OCI-LY7 (cell line): ENCODE results near the gene SDC4. TPM values are rescaled to one million over a fixed set of nuclear protein-coding genes. Genes with fewer than 3 reads are reported as not detected.

Experiments
- BruUV-seq: library from RNA; stranded (reverse); fragments of 400-500 nt; replicated peaks from 2 replicates; lab custom pipeline; 2021; lab: Mats Ljungman, UMichigan
- CTCF ChIA-PET: fragments of 300-600 bp; sonication (Branson Sonifier 250); formaldehyde crosslinking; loops from one replicate; lab custom pipeline; 2022; ENCODE audit warnings: antibody characterized with exemption; ENCODE audit not compliant: unreplicated experiment; lab: Charles Lee
- POLR2A ChIA-PET: fragments of 300-600 bp; sonication (Branson Sonifier 250); formaldehyde crosslinking; loops from one replicate; lab custom pipeline; 2022; ENCODE audit warnings: antibody characterized with exemption; lab: Charles Lee
- DNase-seq: peaks from one replicate; pipeline ENCODE4 v3.0.0-alpha.2; 2015; ENCODE audit warnings: low spot score
- H2AFZ ChIP-seq: fragments of 200-600 bp; sonication (generic), shearing (Covaris generic); 2 replicates; pipeline ENCODE4 v1.6.1; 2014; ENCODE audit warnings: mild to moderate bottlenecking, antibody characterized with exemption, low read length, moderate library complexity
- H3K27ac ChIP-seq: fragments of 200-600 bp; sonication (generic); 2 replicates; pipeline ENCODE4 v1.5.1; 2014; ENCODE audit warnings: mixed run types, low read depth, mild to moderate bottlenecking, moderate library complexity, low read length, inconsistent platforms; ENCODE audit not compliant: poor library complexity, severe bottlenecking
- H3K36me3 ChIP-seq: fragments of 200-600 bp; sonication (generic); 2 replicates; pipeline ENCODE4 v1.6.1; 2014; ENCODE audit warnings: mild to moderate bottlenecking, antibody characterized with exemption, low read length, moderate library complexity, mixed read lengths; ENCODE audit not compliant: insufficient read depth
- H3K4me1 ChIP-seq: fragments of 200-600 bp; sonication (generic); 2 replicates; pipeline ENCODE4 v1.5.1; 2014; ENCODE audit warnings: mild to moderate bottlenecking, low read length; ENCODE audit not compliant: insufficient read depth, poor library complexity, severe bottlenecking
- H3K4me2 ChIP-seq: fragments of 200-600 bp; sonication (generic); 2 replicates; pipeline ENCODE4 v1.6.1; 2014; ENCODE audit warnings: mild to moderate bottlenecking, low read length
- H3K4me3 ChIP-seq: fragments of 200-600 bp; sonication (generic); 2 replicates; pipeline ENCODE4 v1.5.1; 2014; ENCODE audit warnings: mild to moderate bottlenecking, low read depth, low read length; ENCODE audit not compliant: poor library complexity, severe bottlenecking
- H3K79me2 ChIP-seq: fragments of 200-600 bp; sonication (generic); 2 replicates; pipeline ENCODE4 v1.6.1; 2016; ENCODE audit warnings: low read depth, mild to moderate bottlenecking, low read length, moderate library complexity, mixed read lengths; ENCODE audit not compliant: insufficient read depth
- H3K9me2 ChIP-seq: fragments of 200-600 bp; sonication (generic); 2 replicates; pipeline ENCODE4 v1.6.1; 2016; ENCODE audit warnings: mild to moderate bottlenecking, low read length, mixed read lengths; ENCODE audit not compliant: insufficient read depth
- H3K9me3 ChIP-seq: fragments of 200-600 bp; sonication (generic); 2 replicates; pipeline ENCODE4 v1.6.1; 2014; ENCODE audit warnings: mild to moderate bottlenecking, mixed run types, low read length, mixed read lengths
- H4K20me1 ChIP-seq: fragments of 200-600 bp; sonication (generic); 2 replicates; pipeline ENCODE4 v1.6.1; 2014; ENCODE audit warnings: mild to moderate bottlenecking, antibody characterized with exemption, low read length, moderate library complexity, mixed read lengths; ENCODE audit not compliant: insufficient read depth
- EZH2phosphoT487 ChIP-seq: fragments of 200-600 bp; sonication (generic); IDR thresholded peaks from 2 replicates; pipeline ENCODE4 v1.6.1; 2018; ENCODE audit warnings: low read depth, borderline replicate concordance, mild to moderate bottlenecking, mixed run types, antibody characterized with exemption, low read length, moderate library complexity, mixed read lengths
- intact Hi-C: fragments of 100-400 bp; cut with micrococcal nuclease; formaldehyde crosslinking; loops from one replicate; pipeline ENCODE4 v1.10.0; 2022; ENCODE audit not compliant: unreplicated experiment
- total RNA-seq, 2 experiments: library from RNA; depleted of rRNA in 1 of 2; stranded (reverse); fragments of >200 nt in 1 of 2; shearing (Covaris generic) in 1 of 2; gene quantifications; 2 replicates each; pipeline ENCODE4 v1.2.3, GENCODE V29; 2014 to 2022
- TF ChIP-seq, protein P1 (sequence below): fragments of 200-600 bp; sonication (generic); conservative IDR thresholded peaks from 2 replicates; pipeline ENCODE4 v1.5.1; 2014; ENCODE audit warnings: mild to moderate bottlenecking, antibody characterized with exemption, low read length, moderate library complexity, mixed read lengths

SDC4 gene
- total RNA-seq, 2 experiments from 2014 or later, result not detected

DNA sequence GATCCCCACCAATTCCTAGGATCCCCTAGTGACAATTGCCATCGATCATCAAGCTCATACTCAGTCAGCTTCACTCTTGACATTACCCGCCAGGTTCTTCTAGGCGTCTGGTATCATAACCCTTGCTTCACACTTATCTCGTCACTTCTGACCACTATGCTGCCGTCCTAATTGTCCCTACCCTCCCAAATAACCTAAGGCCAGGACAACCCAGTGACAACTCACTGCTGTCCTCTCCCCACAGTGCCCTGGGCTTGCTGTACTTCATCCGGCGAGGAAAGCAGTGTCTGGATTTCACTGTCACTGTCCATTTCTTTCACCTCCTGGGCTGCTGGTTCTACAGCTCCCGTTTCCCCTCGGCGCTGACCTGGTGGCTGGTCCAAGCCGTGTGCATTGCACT lies 18.4 kb upstream of the SDC4 start:
- no peak for DNase-seq
- intact Hi-C loops, result loop anchor here (5.0 kb wide), 1 partner anchor 606 kb away; the partner anchor contains the start of gene ZNF335
- Histone ChIP-seq H3K27ac (no peak overlapping the region), H4K20me1 (peaks cover 9% of the 10 kb centered on the region; the same call in 1 of the 2 replicates), H3K4me2 (peak overlapping the region; percentile 87), H3K4me1 (peaks cover 71% of the 10 kb centered on the region), H3K79me2 (peaks cover 8% of the 10 kb centered on the region; the same call in 1 of the 2 replicates), H3K4me3 (no peak overlapping the region), H2AFZ (no peak overlapping the region), H3K9me2 (no peaks in the 10 kb centered on the region), H3K9me3 (no peaks in the 10 kb centered on the region), H3K36me3 (peaks cover 35% of the 10 kb centered on the region)
- no peak for TF ChIP-seq EZH2phosphoT487
- TF ChIP-seq, protein P1, sequence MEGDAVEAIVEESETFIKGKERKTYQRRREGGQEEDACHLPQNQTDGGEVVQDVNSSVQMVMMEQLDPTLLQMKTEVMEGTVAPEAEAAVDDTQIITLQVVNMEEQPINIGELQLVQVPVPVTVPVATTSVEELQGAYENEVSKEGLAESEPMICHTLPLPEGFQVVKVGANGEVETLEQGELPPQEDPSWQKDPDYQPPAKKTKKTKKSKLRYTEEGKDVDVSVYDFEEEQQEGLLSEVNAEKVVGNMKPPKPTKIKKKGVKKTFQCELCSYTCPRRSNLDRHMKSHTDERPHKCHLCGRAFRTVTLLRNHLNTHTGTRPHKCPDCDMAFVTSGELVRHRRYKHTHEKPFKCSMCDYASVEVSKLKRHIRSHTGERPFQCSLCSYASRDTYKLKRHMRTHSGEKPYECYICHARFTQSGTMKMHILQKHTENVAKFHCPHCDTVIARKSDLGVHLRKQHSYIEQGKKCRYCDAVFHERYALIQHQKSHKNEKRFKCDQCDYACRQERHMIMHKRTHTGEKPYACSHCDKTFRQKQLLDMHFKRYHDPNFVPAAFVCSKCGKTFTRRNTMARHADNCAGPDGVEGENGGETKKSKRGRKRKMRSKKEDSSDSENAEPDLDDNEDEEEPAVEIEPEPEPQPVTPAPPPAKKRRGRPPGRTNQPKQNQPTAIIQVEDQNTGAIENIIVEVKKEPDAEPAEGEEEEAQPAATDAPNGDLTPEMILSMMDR, result no peak
- POLR2A ChIA-PET, result interaction anchor here (0.6 to 0.8 kb wide), 2 partner anchors 31 to 49 kb away, joined by 3 to 4 read pairs; no protein-coding TSS in a partner anchor
- no TSS peak for BruUV-seq
- CTCF ChIA-PET, result no interaction called here

DNA sequence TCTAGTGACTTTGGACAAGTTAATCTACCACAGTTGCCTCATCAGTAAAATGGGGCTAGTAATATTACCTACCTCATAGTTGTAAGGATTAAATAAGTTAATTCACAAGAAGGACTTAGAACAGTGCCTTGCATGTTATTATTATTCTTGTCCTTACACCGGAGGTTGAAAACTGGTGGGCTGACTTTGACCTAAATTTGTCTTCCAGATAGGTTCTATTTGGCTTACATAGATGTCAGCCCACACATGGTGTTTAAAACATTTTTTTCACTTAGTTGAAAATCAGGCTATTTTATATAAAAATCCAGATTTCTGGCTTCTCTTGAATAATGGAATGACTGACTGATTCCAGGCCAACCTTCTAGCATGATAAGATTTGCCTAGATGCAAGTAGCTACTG lies 18.0 kb upstream of the SDC4 start:
- Histone ChIP-seq H4K20me1 (peaks cover 9% of the 10 kb centered on the region; the same call in 1 of the 2 replicates), H3K4me1 (peaks cover 71% of the 10 kb centered on the region), H3K27ac (no peak overlapping the region), H3K36me3 (peaks cover 35% of the 10 kb centered on the region), H2AFZ (no peak overlapping the region), H3K9me3 (no peaks in the 10 kb centered on the region), H3K79me2 (peaks cover 8% of the 10 kb centered on the region; the same call in 1 of the 2 replicates), H3K9me2 (no peaks in the 10 kb centered on the region), H3K4me3 (no peak overlapping the region), H3K4me2 (no peak overlapping the region)
- intact Hi-C loops, result loop anchor here (5.0 kb wide), 1 partner anchor 606 kb away; the partner anchor contains the start of gene ZNF335
- DNase-seq, result no peak
- ChIA-PET POLR2A (interaction anchor here (0.6 to 0.8 kb wide), 2 partner anchors 31 to 49 kb away, joined by 3 to 4 read pairs; no protein-coding TSS in a partner anchor), CTCF (no interaction called here)
- BruUV-seq, result no TSS peak
- no peak for TF ChIP-seq EZH2phosphoT487
- TF ChIP-seq, protein P1, result no peak

DNA sequence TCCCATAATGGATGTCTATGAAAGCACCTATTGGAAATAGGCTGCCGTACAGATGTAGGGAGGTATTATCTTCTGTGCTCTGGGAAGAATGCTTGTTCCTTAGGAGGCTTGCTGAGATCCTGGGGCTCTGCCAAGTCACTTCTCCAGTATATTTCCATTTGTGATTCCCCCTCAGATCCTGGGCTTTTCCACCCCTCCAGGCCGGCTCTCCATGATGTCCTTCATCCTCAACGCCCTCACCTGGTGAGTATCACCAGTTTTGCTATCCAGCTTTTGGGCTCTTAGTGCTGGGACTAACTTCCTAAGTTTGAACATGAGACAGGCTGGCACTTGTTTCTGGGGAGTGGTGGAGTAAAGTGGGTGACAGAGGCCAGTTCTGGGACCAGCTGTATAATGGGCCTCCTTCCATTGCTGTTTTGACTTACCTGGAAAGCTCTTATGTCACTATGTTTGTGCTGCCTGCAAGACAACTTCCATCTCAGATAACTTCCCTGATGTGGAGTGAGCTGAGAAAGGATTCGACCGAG lies 17.3 kb upstream of the SDC4 start:
- Histone ChIP-seq H3K36me3 (peaks cover 35% of the 10 kb centered on the region), H3K27ac (no peak overlapping the region), H2AFZ (no peak overlapping the region), H3K9me2 (no peaks in the 10 kb centered on the region), H3K4me3 (no peak overlapping the region), H3K4me1 (peaks cover 67% of the 10 kb centered on the region), H3K4me2 (peak overlapping the region; percentile 51), H4K20me1 (peaks cover 9% of the 10 kb centered on the region; the same call in 1 of the 2 replicates), H3K9me3 (no peaks in the 10 kb centered on the region), H3K79me2 (peaks cover 8% of the 10 kb centered on the region; the same call in 1 of the 2 replicates)
- DNase-seq, result no peak
- intact Hi-C loops, result loop anchor here (5.0 kb wide), 1 partner anchor 607 kb away; the partner anchor contains the start of gene ZNF335
- BruUV-seq, result no TSS peak
- TF ChIP-seq EZH2phosphoT487, result no peak
- TF ChIP-seq, protein P1, result no peak
- ChIA-PET POLR2A (no interaction called here), CTCF (no interaction called here)
